ENCODE data around the gene NR4A1.

The NR4A1 gene

DNA sequence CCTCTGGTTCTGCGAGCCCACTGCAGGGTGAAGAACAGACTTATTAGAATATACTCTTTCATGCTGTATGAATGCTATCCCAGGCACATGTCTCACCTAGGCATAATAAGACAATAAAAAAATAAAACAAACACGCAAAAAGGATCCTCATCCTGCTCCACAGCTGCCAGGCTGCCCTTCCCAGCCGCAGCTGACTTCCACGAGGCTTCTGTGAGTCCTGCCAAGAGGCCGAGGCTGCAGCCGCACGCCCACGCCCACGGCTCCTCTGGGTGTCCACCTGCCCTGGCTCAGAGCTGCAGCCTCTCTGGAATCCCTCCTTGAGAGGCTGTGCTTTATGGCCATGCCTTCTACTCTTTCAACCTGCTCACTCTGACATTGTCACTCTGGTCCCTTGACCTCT, 35.1 kb downstream of the NR4A1 start:
- H3F3A ChIP-seq (ENCODE audit: control insufficient read depth, insufficient read depth): no peaks in the 10 kb centered on the region
- H3K27me3 ChIP-seq (ENCODE audit: control insufficient read depth, low read length): peaks cover 17% of the 10 kb centered on the region
- H3K27ac ChIP-seq (ENCODE audit: low read depth, low read length): no peak overlapping the region
- no peak for TF ChIP-seq EZH2phosphoT487 (IDR thresholded peaks at IDR 0.05; ENCODE audit: borderline replicate concordance, low read length)
- TF ChIP-seq, protein P1, sequence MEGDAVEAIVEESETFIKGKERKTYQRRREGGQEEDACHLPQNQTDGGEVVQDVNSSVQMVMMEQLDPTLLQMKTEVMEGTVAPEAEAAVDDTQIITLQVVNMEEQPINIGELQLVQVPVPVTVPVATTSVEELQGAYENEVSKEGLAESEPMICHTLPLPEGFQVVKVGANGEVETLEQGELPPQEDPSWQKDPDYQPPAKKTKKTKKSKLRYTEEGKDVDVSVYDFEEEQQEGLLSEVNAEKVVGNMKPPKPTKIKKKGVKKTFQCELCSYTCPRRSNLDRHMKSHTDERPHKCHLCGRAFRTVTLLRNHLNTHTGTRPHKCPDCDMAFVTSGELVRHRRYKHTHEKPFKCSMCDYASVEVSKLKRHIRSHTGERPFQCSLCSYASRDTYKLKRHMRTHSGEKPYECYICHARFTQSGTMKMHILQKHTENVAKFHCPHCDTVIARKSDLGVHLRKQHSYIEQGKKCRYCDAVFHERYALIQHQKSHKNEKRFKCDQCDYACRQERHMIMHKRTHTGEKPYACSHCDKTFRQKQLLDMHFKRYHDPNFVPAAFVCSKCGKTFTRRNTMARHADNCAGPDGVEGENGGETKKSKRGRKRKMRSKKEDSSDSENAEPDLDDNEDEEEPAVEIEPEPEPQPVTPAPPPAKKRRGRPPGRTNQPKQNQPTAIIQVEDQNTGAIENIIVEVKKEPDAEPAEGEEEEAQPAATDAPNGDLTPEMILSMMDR (IDR thresholded peaks at IDR 0.05; ENCODE audit: low read depth, low read length, poor library complexity, severe bottlenecking): no peak
- H3K36me3 ChIP-seq (ENCODE audit: control insufficient read depth, low read length): no peaks in the 10 kb centered on the region
- H3K4me1 ChIP-seq (ENCODE audit: control insufficient read depth, low read length): peaks cover 48% of the 10 kb centered on the region
- no peak overlapping the region for H3K4me2 ChIP-seq (ENCODE audit: low read length)
- H3K9me2 ChIP-seq (replicated peaks; ENCODE audit: control insufficient read depth, low read length): no peaks in the 10 kb centered on the region
- H3K4me3 ChIP-seq (ENCODE audit: low read length): no peak overlapping the region
- peaks cover 5% of the 10 kb centered on the region; the same call in 1 of the 2 replicates for H4K20me1 ChIP-seq (ENCODE audit: control insufficient read depth, insufficient read depth, low read depth, low read length)
- no peaks in the 10 kb centered on the region for H3K79me2 ChIP-seq (ENCODE audit: control insufficient read depth, low read length)
- no peaks in the 10 kb centered on the region for H3K9me3 ChIP-seq (ENCODE audit: control insufficient read depth, insufficient read depth, low read length)

DNA sequence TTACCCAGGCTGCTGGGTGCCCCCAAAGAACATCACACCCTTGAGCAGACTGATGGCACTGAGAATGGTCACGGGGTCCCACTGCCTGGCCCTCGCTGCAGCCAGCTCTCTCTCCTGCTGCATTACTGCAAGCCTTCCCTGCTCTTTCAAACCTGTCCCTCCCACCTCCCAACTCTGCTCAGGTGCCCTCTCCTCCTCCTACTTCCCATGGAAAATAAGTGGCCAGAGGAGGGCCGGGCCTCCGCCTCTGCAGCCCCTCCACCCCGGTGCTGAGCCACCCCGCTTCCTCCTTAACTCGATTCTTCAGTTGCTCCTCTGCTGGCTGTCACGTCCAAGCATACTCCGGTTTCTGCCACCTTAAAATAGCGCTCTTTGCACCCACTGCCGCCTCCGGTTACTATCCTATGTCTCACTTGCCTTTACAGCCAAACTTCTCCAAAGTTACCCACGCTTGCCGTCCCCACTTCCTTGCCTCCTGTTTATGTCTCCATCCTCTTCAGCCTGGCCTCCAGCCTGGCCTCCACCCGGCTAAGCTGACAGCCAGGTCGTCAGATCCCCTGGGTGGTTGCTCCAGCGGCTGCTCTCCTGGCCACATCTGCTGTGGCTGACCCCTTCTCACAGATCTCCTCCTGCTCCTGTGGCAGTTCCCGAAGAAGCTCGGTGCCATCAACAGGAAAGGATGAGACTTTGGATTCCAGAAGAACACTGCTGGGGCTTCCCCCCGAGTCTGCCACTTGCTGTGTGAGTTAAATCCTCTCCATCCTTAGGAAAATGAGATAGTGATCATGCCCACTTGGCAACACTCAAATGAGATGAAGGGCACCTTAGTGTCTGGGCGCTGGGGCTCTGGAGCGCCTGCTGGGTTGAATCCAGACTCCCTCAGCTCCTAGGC, 35.9 kb downstream of the NR4A1 start:
- Histone ChIP-seq H3K9me3 (ENCODE audit: control insufficient read depth, insufficient read depth, low read length) (no peaks in the 10 kb centered on the region), H3K36me3 (ENCODE audit: control insufficient read depth, low read length) (no peaks in the 10 kb centered on the region), H3F3A (ENCODE audit: control insufficient read depth, insufficient read depth) (no peaks in the 10 kb centered on the region), H3K27me3 (ENCODE audit: control insufficient read depth, low read length) (peaks cover 21% of the 10 kb centered on the region), H3K27ac (ENCODE audit: low read depth, low read length) (no peak overlapping the region), H3K4me3 (ENCODE audit: low read length) (no peak overlapping the region), H3K4me1 (ENCODE audit: control insufficient read depth, low read length) (peaks cover 40% of the 10 kb centered on the region), H3K9me2 (replicated peaks; ENCODE audit: control insufficient read depth, low read length) (no peaks in the 10 kb centered on the region), H3K79me2 (ENCODE audit: control insufficient read depth, low read length) (no peaks in the 10 kb centered on the region), H4K20me1 (ENCODE audit: control insufficient read depth, insufficient read depth, low read depth, low read length) (peaks cover 5% of the 10 kb centered on the region; the same call in 1 of the 2 replicates), H3K4me2 (ENCODE audit: low read length) (no peak overlapping the region)
- TF ChIP-seq, protein P1 (IDR thresholded peaks at IDR 0.05; ENCODE audit: low read depth, low read length, poor library complexity, severe bottlenecking): no peak
- TF ChIP-seq EZH2phosphoT487 (IDR thresholded peaks at IDR 0.05; ENCODE audit: borderline replicate concordance, low read length): no peak

DNA sequence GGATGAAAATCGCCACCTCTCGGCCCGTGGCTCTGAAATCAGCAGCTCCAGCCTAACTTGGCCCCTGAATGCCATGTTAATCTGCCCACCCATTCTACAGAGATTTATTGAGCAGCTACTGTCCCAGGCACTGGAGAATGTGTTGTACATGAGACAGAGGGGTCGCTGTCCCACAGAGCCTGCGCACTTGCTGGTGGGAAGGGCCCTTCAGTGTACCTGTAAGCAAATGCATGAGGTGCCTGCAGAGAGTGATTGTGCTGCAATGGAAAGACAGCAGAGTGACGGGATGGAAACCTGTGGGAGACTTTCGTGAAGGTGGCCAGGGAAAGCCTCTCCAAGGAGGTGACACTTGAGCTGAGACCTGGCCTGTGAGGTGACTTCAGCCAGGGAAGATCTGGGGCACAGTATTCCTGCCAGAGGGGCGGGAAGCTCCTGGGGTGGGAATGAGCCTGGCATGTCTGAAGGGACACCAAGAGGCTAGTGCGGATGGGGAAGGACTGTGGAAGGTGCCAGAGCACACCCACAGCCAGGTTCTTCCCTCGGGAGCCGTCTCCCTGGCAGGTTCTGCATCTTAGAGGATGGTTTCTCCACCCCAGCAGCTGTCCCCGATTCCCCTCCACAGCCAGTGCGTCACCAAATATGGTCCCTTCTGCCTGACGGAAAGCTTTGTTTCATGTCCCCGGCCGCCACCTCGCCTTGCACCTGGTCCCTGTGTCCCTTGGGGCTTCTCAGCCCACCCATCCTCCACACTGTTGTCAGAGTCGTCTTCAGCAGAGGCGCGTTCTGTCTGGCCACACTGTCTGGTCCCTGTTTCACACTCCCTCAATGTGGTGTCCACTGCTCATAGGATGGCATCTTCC, 36.9 kb downstream of the NR4A1 start:
- Histone ChIP-seq H3K9me3 (ENCODE audit: control insufficient read depth, insufficient read depth, low read length) (no peaks in the 10 kb centered on the region), H3K27ac (ENCODE audit: low read depth, low read length) (no peak overlapping the region), H3K36me3 (ENCODE audit: control insufficient read depth, low read length) (no peaks in the 10 kb centered on the region), H3K4me3 (ENCODE audit: low read length) (peak overlapping the region; percentile 36), H3F3A (ENCODE audit: control insufficient read depth, insufficient read depth) (no peaks in the 10 kb centered on the region), H4K20me1 (ENCODE audit: control insufficient read depth, insufficient read depth, low read depth, low read length) (no peaks in the 10 kb centered on the region; the same call in 1 of the 2 replicates), H3K4me2 (ENCODE audit: low read length) (peak overlapping the region; percentile 65), H3K27me3 (ENCODE audit: control insufficient read depth, low read length) (peaks cover 24% of the 10 kb centered on the region), H3K9me2 (replicated peaks; ENCODE audit: control insufficient read depth, low read length) (no peaks in the 10 kb centered on the region), H3K4me1 (ENCODE audit: control insufficient read depth, low read length) (peaks cover 30% of the 10 kb centered on the region), H3K79me2 (ENCODE audit: control insufficient read depth, low read length) (no peaks in the 10 kb centered on the region)
- TF ChIP-seq, protein P1 (IDR thresholded peaks at IDR 0.05; ENCODE audit: low read depth, low read length, poor library complexity, severe bottlenecking): no peak
- TF ChIP-seq EZH2phosphoT487 (IDR thresholded peaks at IDR 0.05; ENCODE audit: borderline replicate concordance, low read length): no peak

Measured in DOHH2 (cell line).